ENCODE data around the gene CD79B.
"Not testable (repeated sequence)": the region's sequence is repeated elsewhere in the genome, so short reads cannot be mapped to it uniquely, and the experiment has no call there.

CD79B gene

DNA sequence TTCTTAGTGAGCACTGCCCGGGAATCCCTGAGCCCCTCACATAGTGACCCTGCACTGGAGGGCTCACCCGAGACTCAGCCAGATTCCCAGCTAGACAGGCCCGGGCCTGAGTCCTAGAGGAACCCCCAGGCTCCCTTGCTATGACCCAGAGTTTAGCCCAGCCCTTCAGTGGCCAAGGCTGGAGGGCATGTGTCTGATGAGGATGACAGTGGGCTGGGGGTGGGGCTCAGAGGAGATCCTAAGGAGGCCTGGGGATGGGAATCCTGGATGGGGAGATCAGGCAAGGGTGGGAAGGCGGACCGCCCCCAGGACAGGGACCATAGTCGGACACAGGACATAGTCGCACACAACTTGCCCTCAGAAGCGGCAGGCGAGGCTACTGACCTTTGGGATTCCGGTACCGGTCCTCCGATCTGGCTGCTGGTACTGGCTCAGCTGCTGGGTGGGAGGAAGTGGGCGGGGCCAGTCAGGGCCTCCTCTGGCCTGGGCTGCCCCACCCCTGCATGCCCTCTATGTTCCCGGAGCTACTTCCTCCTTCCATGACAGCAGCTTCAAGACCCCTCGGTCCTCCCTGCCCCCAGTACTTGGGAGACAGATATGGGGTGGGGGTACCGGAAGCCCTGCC lies 1.1 kb downstream of the CD79B start:
- no peak for DNase-seq

DNA sequence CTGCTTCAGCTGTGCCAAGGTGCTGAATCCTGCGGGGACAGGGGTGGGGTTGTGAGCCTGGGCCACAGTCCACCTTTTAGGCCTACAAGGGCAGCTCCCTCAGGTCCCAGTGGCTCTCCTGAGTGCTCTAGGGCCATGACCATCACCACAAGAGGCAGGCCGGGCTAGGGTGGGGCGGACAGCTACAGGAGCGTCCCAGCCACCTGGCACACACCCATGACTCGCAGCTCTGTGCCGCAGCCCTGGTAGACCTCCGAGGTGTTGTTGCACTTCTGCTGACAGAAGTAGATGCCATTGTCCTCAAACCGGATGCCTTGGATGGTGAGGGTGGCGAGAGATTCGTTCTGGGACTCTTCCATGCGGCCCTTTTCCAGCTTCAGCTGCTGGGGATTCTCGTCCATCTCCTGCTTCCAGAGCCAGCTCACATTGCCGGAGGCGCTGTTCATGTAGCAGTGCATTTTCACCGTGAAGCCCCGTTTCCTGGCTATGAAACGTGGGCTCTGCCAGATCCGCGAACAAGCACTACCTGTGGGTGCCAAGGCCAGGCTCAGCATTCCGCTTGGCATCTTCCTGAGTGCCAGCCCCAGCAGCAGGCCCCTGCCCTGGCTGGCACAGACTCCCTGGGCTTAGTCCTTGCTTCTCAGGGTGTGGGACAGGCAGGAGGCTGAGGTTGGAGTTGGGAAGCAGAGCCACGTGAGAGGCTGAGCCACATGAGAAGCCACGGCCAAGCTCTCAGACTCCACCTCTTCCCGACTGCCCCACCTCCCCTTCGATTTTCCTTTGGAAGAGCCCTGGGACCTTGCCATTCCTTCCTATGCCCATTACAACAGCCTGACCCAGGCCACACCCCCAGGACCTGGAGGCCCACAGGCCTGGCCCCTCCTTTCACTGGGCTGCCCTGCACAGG lies 2.0 kb downstream of the CD79B start:
- DNase-seq = no peak

DNA sequence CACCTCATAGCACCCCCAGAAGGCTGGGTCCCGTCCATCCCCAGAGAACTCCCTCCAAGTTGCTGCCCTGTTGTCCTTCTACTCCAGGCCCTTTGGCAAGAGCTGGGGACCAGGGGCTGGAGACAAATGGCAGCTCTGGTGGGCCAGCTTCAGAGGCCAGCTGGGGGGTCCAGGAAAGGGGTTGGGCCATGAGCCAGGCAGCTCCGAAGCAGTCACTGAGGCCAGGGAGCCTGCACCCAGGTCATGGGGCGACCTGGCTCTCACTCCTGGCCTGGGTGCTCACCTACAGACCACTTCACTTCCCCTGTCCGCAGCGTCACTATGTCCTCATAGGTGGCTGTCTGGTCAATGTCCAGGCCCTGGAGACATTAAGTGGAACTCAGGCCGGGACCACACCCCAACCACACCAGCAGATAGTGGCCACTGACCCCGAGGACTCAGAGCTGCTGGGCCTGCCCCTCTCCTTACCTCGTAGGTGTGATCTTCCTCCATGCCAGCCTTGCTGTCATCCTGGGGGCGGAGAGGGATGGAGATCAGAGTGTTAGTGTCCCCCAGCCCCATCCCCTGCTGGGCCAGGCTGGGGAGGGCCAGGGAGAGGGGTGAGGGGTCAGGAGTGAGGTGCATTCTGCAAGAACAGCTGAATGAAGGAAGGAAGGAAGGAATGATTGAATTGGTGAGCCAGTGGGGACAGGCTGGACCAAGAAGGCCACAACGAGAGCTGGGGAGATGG lies 3.0 kb downstream of the CD79B start:
- no peak for DNase-seq

DNA sequence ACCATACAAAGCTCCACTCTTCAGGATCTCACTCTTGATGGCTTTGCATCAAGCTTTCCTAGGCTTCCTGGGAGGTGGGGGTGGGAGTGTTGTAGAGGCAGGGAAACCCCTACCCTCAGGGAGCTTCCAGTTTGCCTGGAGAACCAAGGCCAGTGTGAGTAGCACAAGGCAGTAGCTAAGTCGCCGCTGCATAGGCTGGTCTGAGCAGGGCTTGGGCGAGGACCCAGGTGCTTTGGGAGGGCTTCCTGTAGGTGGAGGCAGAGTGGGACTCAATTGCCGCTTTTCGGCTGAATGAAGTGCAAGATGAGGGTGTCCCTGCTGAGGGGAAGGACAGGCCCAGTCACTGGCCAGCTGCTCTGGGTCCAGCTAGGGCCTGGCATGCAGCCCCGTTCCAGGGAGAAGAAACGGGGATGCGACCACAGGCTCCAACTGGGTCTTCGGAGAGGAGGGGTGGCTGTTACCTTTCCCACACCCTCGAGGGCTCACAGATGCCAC lies 3.9 kb downstream of the CD79B start:
- no peak for DNase-seq

DNA sequence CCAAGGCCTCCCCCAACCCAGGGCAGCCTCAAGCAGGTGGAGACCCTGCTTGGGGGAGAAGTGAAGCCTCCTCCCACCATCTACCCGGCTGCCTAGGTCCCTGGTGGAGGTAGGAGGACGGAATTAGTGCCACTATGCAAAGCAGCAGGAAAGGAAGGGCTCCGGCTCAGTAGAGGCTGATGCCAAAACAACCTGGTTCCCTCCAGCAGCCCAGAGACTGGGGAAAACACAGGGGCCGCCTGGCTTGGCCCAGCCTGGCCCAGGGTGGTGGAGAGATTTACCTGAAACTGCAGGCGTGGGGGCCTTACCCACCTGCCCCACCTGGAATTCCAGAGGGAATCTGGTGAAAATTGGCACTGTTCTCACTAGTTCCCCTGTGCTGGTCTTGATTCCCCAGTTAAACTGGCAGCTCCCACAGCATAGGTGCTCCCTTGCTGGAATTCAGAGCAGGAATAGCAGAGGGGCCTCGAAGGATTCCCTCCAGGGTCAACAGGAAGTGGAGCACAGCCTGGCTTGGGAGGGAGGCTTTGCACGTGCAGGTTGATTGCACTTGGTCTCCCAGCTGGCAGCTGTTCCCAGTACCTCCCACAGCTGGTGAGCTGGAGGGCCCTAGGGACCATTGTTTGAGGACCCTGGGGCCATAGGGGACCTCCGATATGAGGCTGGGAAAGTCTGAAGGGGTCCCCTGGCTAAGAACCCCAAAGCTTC lies 4.5 kb downstream of the CD79B start:
- no peak for DNase-seq

DNA sequence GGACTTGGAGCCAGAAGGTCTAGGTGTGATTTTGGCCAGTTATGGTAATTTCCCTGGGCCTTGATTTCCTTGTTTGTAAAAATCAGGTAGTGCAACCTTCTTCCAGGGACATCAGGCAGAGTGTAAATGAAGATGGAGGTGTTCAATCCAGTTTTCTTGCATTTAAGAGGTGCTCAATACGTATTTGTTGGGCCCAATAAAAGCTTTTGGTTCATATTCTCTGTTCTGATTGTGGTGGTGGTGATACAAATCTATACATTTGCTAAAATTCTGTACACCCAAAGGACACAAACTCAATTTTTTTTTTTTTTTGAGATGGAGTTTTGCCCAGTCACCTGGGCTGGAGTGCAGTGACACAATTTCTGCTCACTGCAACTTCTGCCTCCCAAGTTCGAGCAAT lies 6.0 kb downstream of the CD79B start:
- no peak for DNase-seq

DNA sequence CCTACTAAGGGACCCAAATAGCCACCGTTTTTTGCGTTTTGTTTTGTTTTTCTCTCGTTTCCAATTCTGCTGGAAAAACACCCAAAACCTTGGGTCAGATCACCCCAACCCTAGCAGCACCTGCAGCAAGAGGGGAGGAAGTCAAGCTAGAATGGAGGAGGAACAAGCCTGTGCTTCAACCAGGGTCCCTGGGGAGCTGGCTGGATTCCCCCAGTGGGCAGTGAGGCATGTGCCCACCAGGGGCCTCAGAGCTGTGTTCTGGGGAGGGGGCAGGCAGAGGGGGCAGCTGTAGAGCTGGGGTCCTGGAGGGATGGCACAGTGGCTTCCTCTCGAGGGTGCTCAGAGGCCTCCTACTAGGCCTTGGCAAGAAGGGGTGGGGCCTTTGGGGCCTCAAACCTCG lies 6.5 kb downstream of the CD79B start:
- DNase-seq = no peak

DNA sequence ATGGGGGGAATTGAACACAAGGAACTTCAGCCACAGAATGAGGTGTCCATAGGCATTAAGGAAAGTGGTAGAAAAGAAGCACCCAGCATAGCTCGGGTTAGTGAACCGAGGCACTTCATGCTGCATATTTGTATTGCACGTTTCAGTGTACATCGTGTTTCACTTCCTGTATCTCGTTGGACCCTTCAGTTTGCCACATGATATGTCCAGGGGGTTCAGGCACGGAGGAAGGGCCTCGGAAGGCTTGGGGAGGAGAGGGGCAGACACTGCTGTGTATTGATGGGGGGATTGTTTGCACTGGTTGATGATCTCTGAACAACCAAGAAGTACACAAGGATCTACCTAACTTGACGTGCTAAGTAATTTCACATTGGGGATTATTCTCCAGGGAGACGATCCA lies 9.7 kb downstream of the CD79B start:
- not testable (repeated sequence) for DNase-seq

DNA sequence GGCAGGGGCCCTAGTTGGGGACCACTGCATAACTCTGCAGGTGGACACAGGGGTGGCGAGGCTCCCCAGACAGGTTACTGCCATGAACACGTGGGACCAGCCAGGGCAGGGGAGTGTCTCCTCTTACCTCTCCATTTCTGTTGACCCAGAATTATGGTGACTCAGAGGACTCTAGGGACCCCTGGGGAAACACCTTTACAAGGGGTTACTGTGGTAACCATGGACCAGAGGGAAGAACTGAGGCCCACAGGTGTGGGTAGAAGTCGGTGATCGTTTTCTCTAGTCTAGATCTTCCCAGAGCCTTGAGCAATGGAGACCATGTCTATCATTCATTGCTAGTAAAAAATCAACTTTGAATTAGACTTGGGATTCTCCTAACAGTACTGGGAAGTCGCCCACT lies 11.4 kb downstream of the CD79B start:
- DNase-seq = not testable (repeated sequence)

DNA sequence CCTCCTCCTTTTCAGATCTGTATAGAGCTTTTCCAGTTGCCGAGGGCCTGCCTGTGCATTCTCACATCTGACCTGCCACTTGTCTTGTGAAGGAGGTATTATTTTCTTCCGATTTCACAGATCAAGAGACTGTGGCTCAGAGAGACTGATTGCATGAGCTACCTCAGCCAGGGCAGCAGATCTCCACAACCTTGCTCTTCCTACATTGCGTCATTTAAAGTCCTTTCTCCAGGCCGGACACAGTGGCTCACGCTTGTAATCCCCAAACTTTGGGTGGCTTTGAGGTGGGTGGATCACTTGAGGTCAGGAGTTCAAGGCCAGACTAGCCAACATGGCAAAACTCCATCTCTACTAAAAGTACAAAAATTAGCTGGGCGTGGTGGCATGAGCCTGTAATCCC lies 12.1 kb downstream of the CD79B start:
- not testable (repeated sequence) for DNase-seq

DNA sequence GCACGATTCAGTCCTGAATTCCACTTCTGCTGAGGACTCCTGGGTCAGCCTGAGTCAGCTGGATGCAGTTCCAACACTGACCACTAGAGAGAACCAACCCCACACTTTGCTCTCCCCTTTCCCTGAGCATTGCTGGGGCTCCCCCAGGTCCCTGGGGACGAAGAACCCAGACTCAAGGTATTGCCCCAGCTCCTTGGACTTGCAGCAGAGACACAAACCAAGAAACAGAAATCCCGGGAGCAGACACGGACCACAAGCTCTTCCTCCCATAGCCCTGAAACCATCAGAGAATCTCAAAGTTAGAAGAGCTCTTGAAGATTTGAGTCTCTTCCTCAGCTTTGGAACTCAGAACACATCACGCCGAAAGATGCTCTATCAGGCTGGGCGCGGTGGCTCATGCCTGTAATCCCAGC lies 12.8 kb downstream of the CD79B start:
- DNase-seq = peak; percentile 20

DNA sequence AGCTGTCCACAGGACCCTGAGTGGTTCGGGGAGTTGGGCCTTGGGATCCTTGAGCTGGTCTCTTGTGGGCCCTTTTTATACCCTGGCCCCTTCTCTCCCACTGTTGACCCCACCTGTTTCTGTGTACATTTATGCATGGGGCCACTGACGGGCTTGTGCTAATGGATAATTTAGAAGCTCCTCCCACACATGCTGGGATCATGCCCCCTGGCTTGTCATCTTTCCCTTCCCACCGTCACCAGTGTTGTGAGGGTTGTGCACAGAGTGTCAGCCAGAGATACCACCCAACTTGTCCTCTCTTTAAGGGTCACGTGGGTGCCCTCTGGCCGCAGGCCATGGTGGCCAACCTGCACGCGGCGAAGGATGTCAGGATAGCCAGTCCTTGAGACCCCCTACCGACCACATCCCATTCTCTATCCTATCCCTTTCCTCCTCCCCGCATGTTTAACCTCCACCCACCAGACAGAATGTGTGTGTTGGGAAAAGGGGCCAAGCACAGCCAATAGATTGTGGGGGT lies 13.3 kb downstream of the CD79B start, which contains the start of gene GH1:
GH1 (minus strand) TSS at position 51 of the 517 bp plus-strand sequence. CDS start 63 bp downstream, outside the sequence.
- not testable (repeated sequence) for DNase-seq

DNA sequence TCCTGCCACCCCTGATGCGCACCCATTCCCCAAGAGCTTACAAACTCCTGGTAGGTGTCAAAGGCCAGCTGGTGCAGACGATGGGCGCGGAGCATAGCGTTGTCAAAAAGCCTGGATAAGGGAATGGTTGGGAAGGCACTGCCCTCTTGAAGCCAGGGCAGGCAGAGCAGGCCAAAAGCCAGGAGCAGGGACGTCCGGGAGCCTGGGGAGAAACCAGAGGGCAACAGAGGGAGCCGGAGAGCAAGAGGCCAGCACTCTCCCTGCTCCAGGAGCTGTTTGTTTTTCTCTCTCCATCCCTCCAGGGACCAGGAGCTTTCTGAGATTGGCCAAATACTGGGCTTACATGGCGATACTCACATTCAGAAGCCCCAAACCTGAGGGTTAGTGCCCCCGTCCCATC lies 13.8 kb downstream of the CD79B start:
- DNase-seq = no peak

DNA sequence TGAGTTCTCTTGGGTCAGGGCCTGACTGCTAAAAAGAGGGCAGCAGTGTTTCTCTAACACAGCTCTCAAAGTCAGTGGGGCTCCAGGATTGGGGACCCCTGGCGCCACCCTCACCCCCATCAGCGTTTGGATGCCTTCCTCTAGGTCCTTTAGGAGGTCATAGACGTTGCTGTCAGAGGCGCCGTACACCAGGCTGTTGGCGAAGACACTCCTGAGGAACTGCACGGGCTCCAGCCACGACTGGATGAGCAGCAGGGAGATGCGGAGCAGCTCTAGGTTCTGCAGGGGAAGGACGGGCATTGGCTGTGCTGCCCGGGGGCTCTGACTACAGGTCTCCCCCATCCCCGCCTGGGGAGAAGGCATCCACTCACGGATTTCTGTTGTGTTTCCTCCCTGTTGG lies 14.5 kb downstream of the CD79B start:
- no peak for DNase-seq

DNA sequence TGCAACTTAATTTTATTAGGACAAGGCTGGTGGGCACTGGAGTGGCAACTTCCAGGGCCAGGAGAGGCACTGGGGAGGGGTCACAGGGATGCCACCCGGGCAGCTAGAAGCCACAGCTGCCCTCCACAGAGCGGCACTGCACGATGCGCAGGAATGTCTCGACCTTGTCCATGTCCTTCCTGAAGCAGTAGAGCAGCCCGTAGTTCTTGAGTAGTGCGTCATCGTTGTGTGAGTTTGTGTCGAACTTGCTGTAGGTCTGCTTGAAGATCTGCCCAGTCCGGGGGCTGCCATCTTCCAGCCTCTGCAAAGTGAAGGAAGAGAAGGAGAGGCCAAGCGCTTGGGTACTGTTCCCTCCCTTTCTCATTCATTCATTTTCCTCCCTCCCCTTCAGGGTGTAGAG lies 14.9 kb downstream of the CD79B start:
- not testable (repeated sequence) for DNase-seq

DNA sequence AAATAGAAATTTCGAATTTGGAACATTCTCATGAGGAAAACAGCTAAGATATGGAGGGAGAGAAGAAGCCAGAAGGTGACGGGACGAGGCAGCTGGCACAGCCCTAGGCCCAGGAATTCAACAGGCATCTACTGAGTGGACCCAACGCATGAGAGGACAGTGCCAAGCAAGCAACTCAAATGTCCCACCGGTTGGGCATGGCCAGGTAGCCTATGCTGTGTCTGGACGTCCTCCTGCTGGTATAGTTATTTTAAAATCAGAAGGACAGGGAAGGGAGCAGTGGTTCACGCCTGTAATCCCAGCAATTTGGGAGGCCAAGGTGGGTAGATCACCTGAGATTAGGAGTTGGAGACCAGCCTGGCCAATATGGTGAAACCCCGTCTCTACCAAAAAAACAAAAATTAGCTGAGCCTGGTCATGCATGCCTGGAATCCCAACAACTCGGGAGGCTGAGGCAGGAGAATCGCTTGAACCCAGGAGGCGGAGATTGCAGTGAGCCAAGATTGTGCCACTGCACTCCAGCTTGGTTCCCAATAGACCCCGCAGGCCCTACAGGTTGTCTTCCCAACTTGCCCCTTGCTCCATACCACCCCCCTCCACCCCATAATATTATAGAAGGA lies 15.5 kb downstream of the CD79B start:
- DNase-seq = no peak

DNA sequence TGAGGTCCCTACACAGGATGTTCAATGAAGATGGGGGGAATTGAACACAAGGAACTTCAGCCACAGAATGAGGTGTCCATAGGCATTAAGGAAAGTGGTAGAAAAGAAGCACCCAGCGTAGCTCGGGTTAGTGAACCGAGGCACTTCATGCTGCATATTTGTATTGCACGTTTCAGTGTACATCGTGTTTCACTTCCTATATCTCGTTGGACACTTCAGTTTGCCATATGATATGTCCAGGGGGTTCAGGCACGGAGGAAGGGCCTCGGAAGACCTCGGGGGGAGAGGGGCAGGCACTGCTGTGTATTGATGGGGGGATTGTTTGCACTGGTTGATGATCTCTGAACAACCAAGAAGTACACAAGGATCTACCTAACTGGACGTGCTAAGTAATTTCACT lies 16.4 kb downstream of the CD79B start:
- not testable (repeated sequence) for DNase-seq

DNA sequence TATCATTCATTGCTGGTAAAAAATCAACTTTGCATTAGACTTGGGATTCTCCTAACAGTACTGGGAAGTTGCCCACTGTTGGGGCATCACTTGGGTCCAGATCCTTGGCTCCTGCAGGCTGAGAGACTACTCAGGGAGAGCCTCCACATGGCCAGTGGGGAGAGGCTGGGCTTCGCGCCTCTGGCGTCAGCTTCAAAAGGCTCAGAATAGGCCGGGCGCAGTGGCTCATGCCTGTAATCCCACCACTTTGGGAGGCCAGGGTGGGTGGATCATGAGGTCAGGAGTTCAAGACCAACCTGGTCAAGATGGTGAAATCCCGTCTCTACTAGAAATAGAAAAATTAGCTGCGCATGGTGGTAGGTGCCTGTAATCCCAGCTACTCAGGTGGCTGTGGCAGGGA lies 17.7 kb downstream of the CD79B start:
- no peak for DNase-seq

DNA sequence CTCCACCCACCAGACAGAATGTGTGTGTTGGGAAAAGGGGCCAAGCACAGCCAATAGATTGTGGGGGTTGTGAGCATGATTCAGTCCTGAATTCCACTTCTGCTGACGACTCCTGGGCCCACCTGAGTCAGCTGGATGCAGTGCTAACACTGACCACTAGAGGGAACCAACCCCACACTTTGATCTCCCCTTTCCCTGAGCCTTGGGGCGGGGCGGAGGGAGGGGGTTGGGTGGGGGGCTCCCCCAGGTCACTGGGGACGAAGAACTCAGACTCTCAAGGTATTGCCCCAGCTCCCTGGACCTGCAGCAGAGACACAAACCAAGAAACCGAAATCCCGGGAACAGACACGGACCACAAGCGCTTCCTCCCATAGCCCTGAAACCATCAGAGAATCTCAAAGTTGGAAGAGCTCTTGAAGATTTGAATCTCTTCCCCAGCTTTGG lies 20.5 kb downstream of the CD79B start:
- DNase-seq = no peak

DNA sequence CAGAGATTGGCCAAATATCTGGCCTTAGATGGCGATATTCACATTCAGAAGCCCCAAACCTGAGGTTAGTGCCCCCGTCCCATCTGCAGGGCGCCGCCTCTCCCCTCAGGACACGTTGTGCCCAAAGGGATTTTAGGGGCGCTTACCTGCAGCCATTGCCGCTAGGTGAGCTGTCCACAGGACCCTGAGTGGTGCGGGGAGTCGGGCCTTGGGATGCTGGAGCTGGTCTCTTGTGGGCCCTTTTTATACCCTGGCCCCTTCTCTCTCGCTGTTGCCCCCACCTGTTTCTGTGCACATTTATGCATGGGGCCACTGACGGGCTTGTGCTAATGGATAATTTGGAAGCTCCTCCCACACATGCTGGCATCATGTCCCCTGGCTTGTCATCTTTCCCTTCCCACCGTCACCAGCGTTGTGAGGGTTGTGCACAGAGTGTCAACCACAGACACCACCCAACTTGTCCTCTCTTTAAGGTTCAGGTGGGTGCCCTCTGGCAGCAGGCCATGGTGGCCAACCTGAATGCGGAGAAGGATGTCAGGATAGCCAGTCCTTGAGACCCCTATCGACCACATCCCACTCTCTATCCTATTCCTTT lies 21.0 kb downstream of the CD79B start, which contains the start of gene CSHL1:
CSHL1 (minus strand) TSS at position 218 of the 595 bp plus-strand sequence; CDS start at position 156, 62 bp downstream.
- no peak for DNase-seq

DNA sequence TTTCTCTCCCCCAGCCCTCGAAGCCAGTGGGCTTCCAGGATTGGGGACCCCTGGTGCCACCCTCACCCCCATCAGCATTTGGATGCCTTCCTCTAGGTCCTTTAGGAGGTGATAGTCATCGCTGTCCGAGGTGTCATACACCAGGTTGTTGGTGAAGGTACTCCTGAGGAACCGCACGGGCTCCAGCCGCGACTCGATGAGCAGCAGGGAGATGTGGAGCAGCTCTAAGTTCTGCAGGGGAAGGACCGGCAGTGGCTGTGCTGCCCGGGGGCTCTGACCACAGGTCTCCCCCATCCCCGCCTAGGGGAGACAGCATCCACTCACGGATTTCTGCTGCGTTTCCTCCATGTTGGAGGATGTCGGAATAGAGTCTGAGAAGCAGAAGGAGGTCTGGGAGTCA lies 22.0 kb downstream of the CD79B start:
- DNase-seq = no peak

Data from HCEC 1CT (cell line).